GM19468 (cell line): Measurements from ENCODE around the gene HSDL2.
"Not testable (repeated sequence)": the region's sequence is repeated elsewhere in the genome, so short reads cannot be mapped to it uniquely, and the experiment has no call there.

Experiments used
- ATAC-seq: cut with Tn5 transposase; IDR thresholded peaks from one replicate; pipeline ENCODE4 v1.9.1; 2021; ENCODE audit warnings: mild to moderate bottlenecking, moderate library complexity, moderate number of reproducible peaks; ENCODE audit not compliant: unreplicated experiment; ENCODE audit errors: extremely low read depth

Gene HSDL2

DNA sequence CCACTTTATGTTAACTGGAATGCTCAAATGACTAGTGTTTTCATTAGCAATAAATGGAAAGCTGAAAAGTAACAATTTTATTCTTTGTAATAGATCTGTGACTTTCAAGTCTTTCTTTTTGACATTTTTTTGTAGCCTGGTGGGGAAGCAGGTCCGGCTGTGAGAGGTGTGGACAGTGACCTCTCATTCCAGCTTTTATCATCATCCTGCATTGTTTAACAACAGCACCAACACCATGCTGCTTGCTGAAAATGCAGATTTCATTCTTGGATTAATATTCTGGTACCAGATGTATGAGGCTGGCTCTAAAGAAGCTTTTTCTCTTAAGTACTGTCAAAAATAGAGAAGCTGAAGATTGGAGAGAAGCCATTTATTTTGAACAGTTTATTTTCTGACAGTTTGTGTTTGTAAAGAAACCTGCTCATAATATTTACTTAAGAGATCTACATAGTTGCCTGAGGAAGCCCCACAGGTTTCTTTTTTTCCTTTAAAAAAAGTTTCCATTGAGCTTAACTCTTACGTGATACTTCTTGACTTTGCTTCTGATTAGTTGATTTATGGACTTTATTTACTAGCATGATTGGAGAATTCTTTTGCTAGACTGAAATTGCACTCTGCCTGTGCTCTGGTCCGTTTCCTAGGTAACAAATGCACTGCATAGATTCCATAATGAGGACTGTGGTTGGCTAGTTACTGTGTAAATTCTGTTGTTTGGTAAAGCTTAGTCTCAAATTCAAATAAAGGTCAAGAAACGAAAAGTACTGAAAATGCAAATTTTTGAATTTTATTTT is 110.2 kb downstream of the HSDL2 start:
- ATAC-seq, result no peak

DNA sequence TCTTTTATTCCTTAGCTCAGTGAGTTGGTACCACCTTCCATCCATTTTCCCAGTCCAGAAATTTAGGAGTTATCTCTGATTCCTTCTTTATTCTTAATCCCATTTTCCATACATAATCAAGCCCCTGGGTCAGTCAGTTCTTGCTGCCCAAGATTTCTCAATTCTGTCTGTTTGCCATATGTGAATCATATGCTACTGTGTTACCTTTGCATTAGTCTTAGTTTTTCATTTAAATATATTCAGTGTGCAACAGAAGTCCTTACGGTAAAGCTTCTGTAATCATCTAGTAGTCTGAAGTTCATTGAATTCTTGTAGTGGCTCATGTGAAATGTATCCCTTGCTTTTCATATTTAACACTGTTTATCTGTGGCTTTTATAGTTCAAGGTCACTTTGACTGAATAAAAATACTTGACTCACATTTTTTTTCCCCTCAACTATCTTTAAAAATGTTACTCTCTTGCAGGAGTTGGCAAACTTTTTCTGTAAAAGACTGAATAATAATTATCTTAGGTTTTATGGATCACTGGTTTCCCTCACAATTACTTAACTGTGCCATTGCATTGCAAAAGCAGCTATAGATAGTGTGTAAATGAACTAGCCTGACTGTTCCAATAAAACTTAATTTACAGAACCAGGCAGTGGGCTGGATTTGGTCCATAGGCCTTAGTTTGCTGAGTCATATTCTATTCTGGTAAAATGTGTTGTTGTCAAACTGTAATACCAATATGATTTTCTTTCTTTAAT is 113.7 kb downstream of the HSDL2 start:
- ATAC-seq, result no peak

DNA sequence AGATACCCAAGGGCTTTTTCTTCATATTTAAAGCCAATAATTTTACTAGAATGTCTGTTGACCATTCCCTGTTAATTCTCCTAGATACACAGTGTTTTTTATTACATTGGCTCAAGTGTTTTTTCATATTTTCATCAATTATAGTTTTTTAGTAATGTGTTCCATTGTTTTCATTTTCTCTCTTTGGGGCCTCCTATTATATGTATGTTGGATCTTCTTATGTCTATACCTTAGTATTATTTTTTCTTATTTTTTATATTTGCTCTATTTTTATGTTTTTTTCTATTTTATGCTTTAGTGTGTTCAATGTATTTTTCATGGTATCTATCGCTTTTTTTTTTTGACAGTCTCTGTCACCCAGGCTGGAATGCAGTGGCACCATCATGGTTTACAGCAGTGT is 114.2 kb downstream of the HSDL2 start:
- ATAC-seq, result no peak

DNA sequence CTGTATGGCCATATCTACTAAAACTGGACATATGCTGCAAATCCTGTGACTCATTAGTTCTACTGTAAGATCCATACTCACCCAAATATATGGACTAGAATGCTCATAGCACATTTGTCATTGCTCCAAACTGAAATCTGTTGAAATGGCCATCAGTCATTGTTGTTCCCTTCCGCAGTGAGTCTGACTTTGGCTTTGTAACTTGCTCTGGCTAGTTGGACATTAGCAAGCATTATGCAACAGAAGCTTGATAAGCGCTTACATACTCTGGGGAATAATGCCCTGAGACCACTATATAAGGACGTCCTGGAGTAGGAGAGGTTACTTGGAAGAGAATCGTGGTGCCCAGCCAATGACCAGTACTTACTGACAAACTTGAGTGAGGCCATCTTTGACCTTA is 115.7 kb downstream of the HSDL2 start:
- ATAC-seq, result no peak

DNA sequence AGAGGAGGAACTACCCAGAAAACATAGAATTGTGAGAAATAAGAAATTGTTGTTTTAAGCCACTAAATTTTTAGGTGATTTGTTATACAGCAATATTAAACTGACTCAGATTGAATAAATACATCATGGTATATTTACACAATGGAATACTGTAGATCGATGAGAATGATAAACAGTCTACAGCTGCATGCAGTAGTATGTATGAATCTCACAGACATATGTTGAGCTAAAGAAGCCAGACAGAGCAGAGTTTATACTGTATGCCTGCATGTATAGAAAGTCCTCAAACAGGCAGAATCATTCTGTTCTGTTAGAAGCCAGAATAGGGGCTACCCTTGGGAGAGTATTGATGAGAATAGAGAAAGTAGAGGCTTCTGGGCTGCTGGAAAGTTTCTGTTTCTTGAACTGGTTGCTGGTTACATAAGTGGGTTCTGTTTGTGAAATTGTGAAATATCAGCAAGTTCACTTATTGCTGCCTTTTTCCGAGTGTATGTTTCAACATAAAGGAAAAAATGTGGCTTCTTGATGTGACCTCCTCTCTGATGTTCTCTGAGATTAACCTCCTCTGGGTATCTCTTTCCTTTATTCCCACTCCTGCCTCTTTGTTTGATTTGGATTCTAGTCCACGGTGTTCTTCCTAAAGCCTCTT is 116.3 kb downstream of the HSDL2 start:
- no peak for ATAC-seq

DNA sequence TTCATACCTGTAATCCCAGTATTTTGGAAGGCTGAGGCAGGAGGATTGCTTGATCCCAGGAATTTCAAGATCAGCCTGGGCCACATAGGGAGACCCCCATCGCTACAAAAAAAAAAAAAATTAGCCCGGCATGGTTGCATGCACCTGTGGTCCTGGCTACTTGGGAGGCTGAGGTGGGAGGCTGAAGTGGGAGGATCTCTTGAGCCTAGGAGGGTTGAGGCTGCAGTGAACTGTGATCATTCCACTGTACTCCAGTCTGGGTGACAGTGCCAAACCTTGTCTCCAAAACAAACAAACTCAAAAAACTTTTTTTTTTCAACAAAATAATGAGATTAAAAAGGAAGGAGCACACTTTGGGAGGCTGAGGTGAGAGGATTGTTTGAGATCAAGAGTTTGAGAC is 120.9 kb downstream of the HSDL2 start:
- no peak for ATAC-seq

DNA sequence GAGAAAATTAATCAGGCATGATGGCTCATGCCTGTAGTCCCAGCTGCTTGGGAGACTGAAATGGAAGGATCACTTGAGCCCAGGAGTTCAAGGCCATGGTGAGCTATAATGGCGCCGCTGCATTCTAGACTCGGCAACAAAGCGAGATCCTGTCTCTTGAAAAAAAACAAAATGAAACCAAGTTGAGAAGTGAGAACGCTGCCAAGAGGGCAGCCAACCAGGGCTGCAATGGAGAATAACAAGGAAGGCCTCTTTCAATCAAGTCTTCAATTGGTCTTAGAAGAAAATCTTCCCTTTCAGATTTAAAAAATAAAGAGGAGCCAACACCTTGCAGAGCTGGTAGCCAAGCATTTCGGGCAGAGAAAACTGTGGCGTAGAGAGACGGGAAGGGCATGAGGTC is 121.4 kb downstream of the HSDL2 start:
- ATAC-seq, result no peak

DNA sequence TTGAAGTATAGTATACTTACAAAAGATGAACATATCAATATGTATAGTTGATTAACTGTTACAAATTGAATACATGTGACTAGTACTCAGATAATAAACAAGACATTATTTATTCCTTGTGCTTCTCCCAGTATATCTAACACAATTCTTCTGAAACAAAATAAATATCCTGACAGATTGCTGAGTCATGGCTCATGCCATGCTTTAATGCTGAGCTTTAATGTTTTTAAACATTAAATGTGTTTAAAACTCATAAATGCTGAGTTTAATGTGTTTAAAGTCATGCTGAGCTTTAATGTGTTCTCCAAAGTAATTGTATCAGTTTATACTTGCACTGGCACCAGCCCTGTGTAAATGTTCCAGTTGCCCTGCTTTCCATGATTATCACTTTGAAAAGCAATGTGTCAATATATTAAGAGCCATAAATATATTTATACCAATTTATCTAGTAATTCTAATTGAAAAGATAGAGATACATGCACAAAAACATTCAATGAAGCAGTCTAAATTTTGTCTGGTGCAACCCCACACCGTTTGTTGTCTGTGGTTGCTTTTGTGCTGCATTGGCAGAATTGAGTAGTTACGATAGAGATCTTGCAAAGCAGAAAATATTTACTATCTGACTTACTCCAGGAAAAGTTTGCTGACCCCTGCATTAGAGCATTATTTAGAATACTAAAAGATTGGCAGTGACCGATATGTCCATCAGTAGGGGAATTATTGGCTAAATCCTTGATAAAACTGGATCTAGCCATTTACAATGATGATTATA is 122.5 kb downstream of the HSDL2 start:
- no peak for ATAC-seq

DNA sequence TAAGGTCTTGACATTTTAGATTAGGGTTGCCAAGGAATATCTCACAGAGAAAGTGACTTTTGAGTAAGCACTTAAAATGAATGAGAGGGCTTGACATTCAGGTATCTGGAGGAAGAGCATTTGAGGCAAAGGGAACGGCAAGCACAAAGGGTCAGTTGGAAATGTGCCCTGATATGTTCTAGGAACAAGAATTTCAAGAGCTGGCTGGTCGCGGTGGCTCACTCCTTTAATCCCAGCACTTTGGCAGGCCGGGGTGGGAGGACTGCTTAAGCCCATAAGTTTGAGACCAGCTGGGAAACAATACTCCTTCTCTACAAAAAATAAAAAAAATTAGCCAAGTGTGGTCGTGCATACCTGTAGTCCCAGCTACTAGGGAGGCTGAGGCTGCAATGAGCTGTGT is 123.3 kb downstream of the HSDL2 start:
- no peak for ATAC-seq

DNA sequence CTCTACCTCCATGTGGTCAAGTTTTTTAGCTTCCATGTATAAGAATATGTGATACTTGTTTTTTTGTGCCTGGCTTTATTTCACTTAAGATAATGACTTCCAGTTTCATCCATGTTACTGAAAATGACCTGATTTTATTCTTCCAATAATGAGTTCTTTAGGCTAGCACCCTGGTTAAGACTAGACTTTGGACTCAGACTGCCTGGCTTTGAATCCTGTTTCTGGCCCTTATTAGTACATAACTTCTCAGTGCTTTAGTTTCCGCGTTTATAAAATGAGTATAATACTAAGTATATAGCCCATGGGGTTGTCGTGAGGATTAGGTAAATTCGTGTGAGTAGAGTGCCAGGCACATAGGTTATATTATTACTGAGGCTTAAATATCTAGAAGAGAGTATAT is 125.2 kb downstream of the HSDL2 start:
- ATAC-seq, result no peak

DNA sequence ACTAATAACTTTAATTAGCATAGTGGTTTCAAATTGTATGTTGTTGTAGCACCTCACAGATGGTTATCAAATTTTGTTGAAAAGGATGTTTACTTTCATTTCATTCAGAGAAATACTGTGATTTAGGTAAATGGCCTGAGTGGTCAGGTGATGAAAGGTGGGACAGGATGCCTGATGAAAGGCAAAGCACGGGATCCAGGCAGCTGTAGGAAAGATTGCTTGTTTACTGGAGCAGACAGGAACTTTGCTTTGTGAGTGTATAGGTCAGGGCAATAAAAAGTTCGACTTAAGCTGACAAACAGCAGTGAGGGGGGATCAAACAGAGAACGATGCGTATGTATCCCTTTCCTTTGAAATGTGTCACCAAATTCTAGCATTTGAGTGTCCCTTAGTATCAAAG is 125.7 kb downstream of the HSDL2 start:
- ATAC-seq, result no peak

DNA sequence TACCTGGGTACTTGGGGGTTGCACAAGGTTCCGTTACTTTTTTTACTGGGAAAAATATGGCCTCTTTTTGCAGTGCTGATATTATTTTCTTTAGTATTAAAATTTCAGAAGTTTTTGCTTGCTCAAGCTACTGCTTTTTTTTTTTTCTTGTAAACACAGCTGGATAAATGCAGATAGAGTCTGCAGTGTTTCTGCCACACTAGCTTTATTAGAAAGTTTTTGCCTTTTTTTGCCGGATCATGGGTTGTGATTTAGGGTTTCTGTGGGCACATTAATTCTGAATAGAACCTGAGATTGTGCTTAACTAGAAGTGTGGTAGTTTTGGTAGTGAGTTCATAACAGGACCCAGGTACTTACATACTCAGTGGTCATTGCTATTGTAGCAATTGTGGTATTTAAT is 126.7 kb downstream of the HSDL2 start:
- ATAC-seq, result no peak

DNA sequence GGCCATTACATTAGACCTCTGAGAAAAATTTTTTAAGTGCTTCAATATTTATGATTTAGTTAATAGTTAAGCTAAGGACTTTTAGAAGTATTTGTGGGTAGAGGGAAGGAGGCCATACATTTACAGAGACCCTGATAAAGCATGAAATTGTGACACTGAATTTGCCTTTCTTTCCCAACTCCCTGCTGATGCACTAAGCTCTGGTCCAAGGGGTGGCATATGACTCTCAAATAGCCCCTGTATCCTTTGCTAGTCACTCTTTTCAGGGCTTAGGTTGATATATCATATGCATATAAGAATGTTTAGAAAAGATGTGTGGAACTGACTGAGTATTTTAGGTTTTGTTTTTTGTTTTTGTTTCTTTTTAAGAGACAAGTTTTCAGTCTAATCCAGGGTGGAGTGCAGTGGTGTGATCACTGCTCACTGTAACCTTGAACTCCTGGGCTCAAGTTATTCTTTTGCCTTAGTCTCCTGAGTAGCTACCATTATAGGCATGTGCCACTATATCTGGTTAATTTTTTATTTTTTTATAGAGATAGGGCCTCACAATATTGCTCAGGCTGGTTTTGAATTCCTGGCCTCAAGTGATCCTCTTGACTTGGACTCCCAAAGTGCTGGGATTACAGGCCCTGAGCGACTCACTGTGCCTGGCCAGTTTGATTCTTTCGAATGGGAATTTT is 127.2 kb downstream of the HSDL2 start:
- no peak for ATAC-seq

DNA sequence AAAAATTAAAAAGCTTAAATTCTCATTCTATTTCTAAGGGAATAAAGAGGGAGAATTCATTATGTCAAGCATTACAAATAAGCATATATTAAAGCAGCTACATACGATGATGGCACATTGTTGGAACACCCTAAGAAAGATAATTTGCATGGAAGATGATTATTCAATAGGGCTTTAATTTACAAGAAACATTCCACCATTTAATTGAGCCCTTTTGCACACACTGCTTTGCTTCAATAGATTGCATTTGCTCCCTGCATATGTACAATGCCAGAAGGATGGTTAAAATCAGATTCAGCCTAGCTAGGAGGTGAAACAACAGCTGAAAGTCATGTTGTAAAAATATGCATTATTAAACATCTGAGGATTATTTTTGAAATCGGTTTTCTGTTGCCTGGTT is 128.5 kb downstream of the HSDL2 start:
- no peak for ATAC-seq

DNA sequence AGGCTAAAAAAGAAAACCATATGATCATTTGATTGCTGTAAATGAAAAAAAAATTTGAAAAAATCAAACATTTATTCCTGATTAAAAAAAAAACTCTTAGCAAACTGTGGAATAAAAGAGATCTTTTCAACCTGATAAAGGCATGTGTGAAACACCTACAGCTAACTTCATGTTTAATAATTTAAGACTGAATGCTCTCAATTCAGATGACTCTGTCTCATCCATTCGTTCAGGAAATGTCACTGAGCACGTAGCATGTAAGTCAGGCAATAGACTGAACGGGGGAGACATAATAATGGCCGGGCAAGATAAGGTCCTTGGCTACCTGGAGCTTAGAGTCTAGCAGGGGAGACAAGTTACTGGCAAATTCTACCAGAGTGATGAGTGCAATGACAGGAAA is 132.5 kb downstream of the HSDL2 start:
- not testable (repeated sequence) for ATAC-seq

DNA sequence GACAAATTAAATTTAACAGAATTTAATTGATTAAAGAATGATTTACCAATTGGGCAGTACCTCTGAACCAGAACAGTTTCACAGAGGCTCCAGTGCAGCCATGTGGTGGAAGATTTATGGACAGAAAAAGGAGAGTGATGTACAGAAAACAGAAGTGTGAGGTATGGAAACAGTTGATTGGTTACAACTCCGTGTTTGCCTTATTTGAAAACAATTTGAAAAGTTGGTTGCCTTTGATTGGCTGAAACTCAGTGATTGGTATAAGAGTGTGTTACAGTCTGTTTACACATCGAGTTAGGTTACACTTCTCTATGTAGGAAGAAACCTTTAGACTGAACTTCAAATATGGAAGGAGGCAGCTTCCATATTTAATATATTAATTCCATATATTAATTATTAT is 136.9 kb downstream of the HSDL2 start:
- no peak for ATAC-seq

DNA sequence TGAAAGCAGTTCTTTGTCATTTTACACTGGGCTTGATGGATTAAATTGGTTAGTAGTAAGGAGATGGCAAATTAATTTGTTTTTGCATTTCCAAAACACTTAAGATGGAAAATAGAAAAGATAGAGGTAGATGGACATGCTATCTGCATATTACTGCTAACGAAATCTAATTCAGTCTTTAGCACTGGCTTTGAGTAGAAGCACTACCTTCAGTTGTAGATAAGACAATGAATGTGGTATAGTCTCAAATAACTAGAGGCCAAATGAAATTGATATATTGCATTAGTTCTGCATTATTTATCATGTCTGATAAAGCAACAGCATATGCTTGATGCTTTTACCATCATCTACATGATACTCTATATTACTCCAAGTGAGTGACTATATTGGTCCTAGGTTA is 140.2 kb downstream of the HSDL2 start:
- ATAC-seq, result no peak

DNA sequence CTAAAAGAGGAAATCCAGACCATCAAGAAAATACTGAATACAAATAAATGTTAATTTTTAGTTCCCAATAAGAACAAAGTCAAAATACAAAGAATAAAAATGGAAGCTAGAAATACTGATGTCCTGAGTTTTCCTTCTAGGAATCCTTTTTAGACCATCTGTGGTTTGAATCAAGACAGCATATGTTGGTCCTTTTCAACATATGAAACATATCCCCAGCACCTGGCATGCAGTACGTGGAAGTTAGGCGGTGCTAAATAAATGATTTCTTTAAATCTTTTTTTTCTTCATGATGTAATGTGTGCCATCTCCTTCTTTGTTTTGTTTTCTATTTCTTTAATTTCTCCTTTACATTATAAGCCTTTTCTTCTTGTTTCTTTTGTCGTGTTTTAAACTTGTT is 140.7 kb downstream of the HSDL2 start:
- ATAC-seq, result no peak
